Measurements from ENCODE around the gene USP33. TPM values are rescaled to one million over a fixed set of nuclear protein-coding genes. Genes with fewer than 3 reads are reported as not detected.

Gene USP33
- total RNA-seq, 4 donors from 2014 or later = 50.9 to 90.5 (median 69.4) TPM

DNA sequence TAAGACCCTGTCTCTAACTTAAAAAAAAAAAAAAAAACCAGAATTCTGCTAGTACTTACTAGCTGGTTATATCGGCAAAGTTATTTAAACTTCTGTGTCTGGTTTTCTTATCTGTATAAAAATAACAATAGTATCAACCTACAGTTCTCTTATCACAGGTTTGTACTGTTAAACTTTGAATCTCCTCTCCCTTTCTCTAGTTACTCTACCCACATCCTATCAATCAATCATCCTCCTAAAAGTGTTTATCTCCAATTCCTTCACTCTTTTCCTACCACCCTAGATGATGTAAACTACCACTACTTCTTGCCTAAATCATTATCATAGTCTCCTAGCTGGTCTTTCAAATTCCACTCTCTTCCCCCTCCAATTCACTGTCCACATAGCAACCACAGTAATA, 27.6 kb downstream of the USP33 start:
- Histone ChIP-seq H3K36me3 (peaks cover 0 to 59% (median 2%) of the 10 kb centered on the region in 4 donors), H3K27me3 (no peaks in the 10 kb centered on the region), H3K4me1 (no peaks in the 10 kb centered on the region), H3K27ac (no peak overlapping the region), H3K4me3 (no peak overlapping the region), H3K9me3 (no peaks in the 10 kb centered on the region)
- intact Hi-C loops (cut with DNase I; ENCODE audit: low total_unique reads) (no loop called here), in situ Hi-C loops (cut with MboI; ENCODE audit: low pct_ligation_motif_present in 1 of 4, low pct_unique_long_range_greater_than_20kb in 1 of 4, low sequenced_read_pairs in 3 of 4) (no loop called here)
- WGBS, 2 donors (ENCODE audit: low coverage in 1 of 2) = 96 to 100% methylated on average over 1 of the region's 1 CpG
- TF ChIP-seq EP300 (IDR thresholded peaks at IDR 0.05; ENCODE audit: low read depth) (no peak), POLR2AphosphoS5 (IDR thresholded peaks at IDR 0.05) (no peak), POLR2A (IDR thresholded peaks at IDR 0.05) (no peak)
- TF ChIP-seq, protein P1, sequence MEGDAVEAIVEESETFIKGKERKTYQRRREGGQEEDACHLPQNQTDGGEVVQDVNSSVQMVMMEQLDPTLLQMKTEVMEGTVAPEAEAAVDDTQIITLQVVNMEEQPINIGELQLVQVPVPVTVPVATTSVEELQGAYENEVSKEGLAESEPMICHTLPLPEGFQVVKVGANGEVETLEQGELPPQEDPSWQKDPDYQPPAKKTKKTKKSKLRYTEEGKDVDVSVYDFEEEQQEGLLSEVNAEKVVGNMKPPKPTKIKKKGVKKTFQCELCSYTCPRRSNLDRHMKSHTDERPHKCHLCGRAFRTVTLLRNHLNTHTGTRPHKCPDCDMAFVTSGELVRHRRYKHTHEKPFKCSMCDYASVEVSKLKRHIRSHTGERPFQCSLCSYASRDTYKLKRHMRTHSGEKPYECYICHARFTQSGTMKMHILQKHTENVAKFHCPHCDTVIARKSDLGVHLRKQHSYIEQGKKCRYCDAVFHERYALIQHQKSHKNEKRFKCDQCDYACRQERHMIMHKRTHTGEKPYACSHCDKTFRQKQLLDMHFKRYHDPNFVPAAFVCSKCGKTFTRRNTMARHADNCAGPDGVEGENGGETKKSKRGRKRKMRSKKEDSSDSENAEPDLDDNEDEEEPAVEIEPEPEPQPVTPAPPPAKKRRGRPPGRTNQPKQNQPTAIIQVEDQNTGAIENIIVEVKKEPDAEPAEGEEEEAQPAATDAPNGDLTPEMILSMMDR (IDR thresholded peaks at IDR 0.05) = no peak
- no peak for DNase-seq

DNA sequence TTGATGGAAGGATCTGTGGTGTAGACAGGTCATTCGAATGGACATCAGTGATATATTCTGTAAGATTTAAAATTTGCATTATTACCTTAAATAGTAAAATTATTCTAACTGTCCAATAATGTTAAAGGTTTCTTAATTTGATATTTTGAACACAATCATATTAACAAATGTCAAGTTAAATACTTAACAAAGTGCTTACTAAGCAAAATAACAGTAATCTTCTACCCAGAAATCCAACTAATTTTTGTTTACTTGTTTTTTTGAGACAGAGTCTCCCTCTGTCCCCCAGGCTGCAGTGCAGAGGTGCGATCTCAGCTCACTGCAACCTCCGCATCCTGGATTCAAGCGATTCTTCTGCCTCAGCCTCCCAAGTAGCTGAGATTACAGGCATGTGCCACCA, 33.9 kb downstream of the USP33 start:
- Histone ChIP-seq H3K27ac (no peak overlapping the region), H3K27me3 (no peaks in the 10 kb centered on the region), H3K4me1 (no peaks in the 10 kb centered on the region), H3K9me3 (no peaks in the 10 kb centered on the region), H3K4me3 (no peak overlapping the region), H3K36me3 (peaks cover 0 to 85% (median 23%) of the 10 kb centered on the region in 4 donors)
- no peak for DNase-seq
- no peak for TF ChIP-seq POLR2A (IDR thresholded peaks at IDR 0.05)
- TF ChIP-seq POLR2AphosphoS5 (IDR thresholded peaks at IDR 0.05) = no peak
- no peak for TF ChIP-seq EP300 (IDR thresholded peaks at IDR 0.05; ENCODE audit: low read depth)
- TF ChIP-seq, protein P1 (IDR thresholded peaks at IDR 0.05) = no peak
- in situ Hi-C loops (cut with MboI; ENCODE audit: low pct_ligation_motif_present in 1 of 4, low pct_unique_long_range_greater_than_20kb in 1 of 4, low sequenced_read_pairs in 3 of 4) = no loop called here
- intact Hi-C loops (cut with DNase I; ENCODE audit: low total_unique reads) = no loop called here
- WGBS, 2 donors (ENCODE audit: low coverage in 1 of 2) = 93 to 96% methylated on average over 4 of the region's 4 CpGs

DNA sequence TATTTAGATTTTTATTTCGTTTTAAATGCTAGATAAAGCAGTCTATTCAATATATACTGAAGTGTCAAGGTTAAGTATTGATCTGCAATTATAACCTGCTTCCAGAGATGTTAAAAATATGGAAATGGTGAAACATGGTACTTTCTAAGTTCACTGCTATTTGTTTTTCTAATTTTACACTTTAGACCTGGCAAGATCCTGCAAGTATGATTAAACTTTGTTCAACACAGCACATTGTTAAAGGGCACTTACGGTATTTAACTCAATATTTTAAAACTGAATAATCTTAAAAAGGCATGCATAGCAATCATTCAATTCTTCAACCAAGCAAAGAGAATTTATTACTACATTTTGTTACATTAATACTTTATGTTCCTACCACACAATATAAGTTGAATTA, 41.5 kb downstream of the USP33 start:
- H3K27me3 ChIP-seq = no peaks in the 10 kb centered on the region
- no peak for TF ChIP-seq POLR2A (IDR thresholded peaks at IDR 0.05)
- no peak for TF ChIP-seq POLR2AphosphoS5 (IDR thresholded peaks at IDR 0.05)
- TF ChIP-seq, protein P1 (IDR thresholded peaks at IDR 0.05) = no peak
- no peak for TF ChIP-seq EP300 (IDR thresholded peaks at IDR 0.05; ENCODE audit: low read depth)
- no peaks in the 10 kb centered on the region for H3K4me1 ChIP-seq
- no peaks in the 10 kb centered on the region for H3K9me3 ChIP-seq
- DNase-seq = no peak
- in situ Hi-C loops (cut with MboI; ENCODE audit: low pct_ligation_motif_present in 1 of 4, low pct_unique_long_range_greater_than_20kb in 1 of 4, low sequenced_read_pairs in 3 of 4) (loop anchor here in 3 of 4 donors (10.0 to 25.0 kb wide), 3 partner anchors 237 to 394 kb away; no protein-coding TSS in a partner anchor), intact Hi-C loops (cut with DNase I; ENCODE audit: low total_unique reads) (no loop called here)
- H3K4me3 ChIP-seq = no peak overlapping the region
- H3K27ac ChIP-seq = no peak overlapping the region
- 93 to 94% methylated on average over 2 of the region's 2 CpGs for WGBS, 2 donors (ENCODE audit: low coverage in 1 of 2)
- peaks cover 0 to 72% (median 21%) of the 10 kb centered on the region in 4 donors for H3K36me3 ChIP-seq

DNA sequence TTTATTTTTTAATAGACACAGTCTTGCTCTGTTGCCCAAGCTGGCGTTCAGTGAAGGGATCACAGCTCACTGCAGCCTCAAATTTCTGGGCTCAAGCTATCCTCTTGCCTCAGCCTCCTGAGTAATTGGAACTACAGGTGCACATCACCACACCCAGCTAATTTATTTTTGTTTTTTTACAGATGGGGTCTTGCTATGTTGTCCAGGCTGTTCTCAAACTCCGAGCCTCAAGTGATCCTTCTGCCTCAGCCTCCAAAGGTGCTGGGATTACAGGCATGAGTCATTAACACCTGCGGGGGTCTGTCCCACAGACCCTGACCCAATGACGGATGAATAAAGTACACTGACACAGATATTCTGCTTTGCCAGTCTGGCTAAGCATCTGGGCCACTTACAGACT, 43.6 kb downstream of the USP33 start:
- WGBS, 2 donors (ENCODE audit: low coverage in 1 of 2) = 98 to 100% methylated on average over 1 to 4 of the region's 4 CpGs
- DNase-seq = no peak
- H3K9me3 ChIP-seq = no peaks in the 10 kb centered on the region
- TF ChIP-seq, protein P1 (IDR thresholded peaks at IDR 0.05) = no peak
- TF ChIP-seq POLR2A (IDR thresholded peaks at IDR 0.05) (no peak), POLR2AphosphoS5 (IDR thresholded peaks at IDR 0.05) (no peak), EP300 (IDR thresholded peaks at IDR 0.05; ENCODE audit: low read depth) (no peak)
- intact Hi-C loops (cut with DNase I; ENCODE audit: low total_unique reads) = no loop called here
- no peak overlapping the region for H3K27ac ChIP-seq
- H3K4me1 ChIP-seq = no peaks in the 10 kb centered on the region
- H3K4me3 ChIP-seq = no peak overlapping the region
- H3K27me3 ChIP-seq = no peaks in the 10 kb centered on the region
- peaks cover 0 to 67% (median 22%) of the 10 kb centered on the region in 4 donors for H3K36me3 ChIP-seq
- in situ Hi-C loops (cut with MboI; ENCODE audit: low pct_ligation_motif_present in 1 of 4, low pct_unique_long_range_greater_than_20kb in 1 of 4, low sequenced_read_pairs in 3 of 4) = loop anchor here in 3 of 4 donors (10.0 to 25.0 kb wide), 3 partner anchors 239 to 396 kb away; no protein-coding TSS in a partner anchor
